ENCODE data around the gene ALX1.

Gene ALX1

DNA sequence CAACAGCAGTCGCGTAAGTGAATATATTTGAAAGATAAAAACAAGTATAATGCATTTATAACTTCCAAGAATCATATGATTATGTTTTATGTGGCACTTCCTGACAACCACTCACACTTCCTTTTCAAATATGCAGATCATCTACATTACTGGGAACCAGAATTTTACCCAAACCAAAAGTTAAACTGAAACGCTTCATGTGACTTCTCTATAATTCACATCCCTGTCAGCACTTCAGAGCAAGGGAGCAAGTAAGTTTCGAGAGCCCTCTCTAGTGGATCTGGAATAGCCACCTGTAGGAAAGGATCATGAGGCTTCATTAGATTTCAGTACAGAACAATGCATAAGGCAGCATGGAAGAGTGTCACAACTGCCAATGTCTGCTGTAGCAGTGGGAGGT is 13.7 kb upstream of the ALX1 start:
- TF ChIP-seq, protein P1, sequence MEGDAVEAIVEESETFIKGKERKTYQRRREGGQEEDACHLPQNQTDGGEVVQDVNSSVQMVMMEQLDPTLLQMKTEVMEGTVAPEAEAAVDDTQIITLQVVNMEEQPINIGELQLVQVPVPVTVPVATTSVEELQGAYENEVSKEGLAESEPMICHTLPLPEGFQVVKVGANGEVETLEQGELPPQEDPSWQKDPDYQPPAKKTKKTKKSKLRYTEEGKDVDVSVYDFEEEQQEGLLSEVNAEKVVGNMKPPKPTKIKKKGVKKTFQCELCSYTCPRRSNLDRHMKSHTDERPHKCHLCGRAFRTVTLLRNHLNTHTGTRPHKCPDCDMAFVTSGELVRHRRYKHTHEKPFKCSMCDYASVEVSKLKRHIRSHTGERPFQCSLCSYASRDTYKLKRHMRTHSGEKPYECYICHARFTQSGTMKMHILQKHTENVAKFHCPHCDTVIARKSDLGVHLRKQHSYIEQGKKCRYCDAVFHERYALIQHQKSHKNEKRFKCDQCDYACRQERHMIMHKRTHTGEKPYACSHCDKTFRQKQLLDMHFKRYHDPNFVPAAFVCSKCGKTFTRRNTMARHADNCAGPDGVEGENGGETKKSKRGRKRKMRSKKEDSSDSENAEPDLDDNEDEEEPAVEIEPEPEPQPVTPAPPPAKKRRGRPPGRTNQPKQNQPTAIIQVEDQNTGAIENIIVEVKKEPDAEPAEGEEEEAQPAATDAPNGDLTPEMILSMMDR (IDR thresholded peaks at IDR 0.05; ENCODE audit: insufficient read depth, low read depth, low read length, missing control alignments) = no peak
- DNase-seq (ENCODE audit: low read depth) = no peak
- no peak overlapping the region for H3K4me3 ChIP-seq (ENCODE audit: low read depth, low read length)

DNA sequence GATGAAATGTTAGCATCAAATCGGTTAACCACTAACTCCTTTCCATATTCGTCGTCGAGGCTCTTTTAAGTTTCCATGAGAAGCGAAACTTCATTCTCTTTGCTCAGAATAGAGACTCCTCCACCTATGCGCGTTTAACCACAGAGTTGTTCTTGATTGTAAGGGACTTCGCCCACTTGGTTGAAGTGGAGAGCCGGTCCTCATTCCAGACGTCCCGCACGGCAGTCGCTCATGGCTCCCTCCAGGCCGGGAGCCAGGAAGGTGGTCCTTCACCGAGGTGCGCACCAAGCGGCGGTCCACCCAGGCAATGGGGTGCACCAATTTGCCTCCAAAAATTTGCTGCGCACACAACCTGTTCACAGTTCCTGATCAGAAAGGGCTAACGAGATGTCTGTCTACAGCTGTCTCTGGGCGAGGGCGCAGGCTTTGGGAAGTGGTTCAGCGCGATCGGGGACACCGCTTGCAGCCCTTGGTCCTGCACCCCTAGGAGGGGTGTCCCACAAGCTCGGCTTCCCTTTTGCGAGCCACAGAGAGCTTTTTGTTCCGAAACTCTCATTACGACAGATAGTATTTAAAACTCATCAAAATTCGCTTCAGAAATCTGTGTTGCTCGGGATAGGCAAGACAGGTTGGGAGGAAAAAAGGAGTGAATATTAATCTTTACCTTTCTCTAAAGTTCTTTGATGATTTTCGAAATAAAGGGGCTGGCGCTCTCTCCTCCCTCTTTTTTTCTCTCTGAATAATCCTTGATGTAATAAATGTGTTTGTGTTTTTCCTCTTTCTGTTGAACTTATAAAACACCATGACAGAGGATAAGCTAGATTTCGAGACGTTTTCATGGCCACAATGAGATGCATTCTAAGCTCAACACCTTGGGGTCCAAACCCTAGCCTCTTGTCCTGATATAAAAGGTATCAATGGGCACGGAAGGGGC is 6.4 kb upstream of the ALX1 start:
- no peak for DNase-seq (ENCODE audit: low read depth)
- H3K4me3 ChIP-seq (ENCODE audit: low read depth, low read length) = no peak overlapping the region

GRCh38 chr12:85274315-85274651 is 5.7 kb upstream of the ALX1 start:
- H3K4me3 ChIP-seq (ENCODE audit: low read depth, low read length) = no peak overlapping the region
- TF ChIP-seq, protein P1 (IDR thresholded peaks at IDR 0.05; ENCODE audit: insufficient read depth, low read depth, low read length, missing control alignments) = no peak
- DNase-seq (ENCODE audit: low read depth) = no peak

More for the DNA sequence above, 6.4 kb upstream of the ALX1 start:
- TF ChIP-seq, protein P1 (IDR thresholded peaks at IDR 0.05; ENCODE audit: insufficient read depth, low read depth, low read length, missing control alignments) = no peak

DNA sequence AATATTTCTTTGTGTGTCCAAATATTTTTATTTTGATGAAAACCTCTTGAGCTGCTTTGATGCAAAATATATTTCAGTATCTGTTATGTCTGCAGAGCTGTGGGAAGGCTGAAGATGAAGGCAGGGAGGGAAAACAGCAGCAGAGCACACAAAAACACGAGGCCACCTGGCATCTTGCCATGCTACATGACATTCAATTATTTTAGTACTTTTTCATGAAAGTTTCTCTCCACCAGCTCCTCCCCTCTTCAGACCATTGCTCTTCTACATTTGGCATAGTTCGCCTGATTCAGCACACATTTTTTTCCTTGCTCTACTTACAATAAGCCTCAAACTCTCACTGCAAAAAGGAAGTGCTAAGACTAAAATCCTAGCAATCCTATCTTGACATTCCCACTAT is 4.6 kb upstream of the ALX1 start:
- H3K4me3 ChIP-seq (ENCODE audit: low read depth, low read length) = no peak overlapping the region
- DNase-seq (ENCODE audit: low read depth) = no peak
- TF ChIP-seq, protein P1 (IDR thresholded peaks at IDR 0.05; ENCODE audit: insufficient read depth, low read depth, low read length, missing control alignments) = no peak

DNA sequence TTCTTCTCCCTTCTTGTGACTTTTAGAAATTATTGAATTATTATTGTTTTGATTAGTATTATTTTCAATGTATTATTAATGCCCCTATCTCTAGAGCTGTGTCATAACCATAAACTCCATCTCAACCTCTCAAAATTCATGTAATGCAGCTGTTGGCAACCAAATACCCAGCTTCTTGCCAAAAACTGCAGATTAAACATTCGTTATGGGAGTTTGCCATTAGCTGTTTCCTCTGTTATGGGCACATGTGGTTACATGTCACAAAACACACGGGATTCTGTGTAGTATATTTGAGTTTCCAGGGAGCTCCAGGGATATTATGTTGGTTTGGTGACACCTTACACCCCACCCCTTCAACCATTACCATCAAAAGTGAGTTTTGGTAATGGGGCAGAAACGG is 2.8 kb upstream of the ALX1 start:
- no peak for DNase-seq (ENCODE audit: low read depth)
- TF ChIP-seq, protein P1 (IDR thresholded peaks at IDR 0.05; ENCODE audit: insufficient read depth, low read depth, low read length, missing control alignments) = no peak
- H3K4me3 ChIP-seq (ENCODE audit: low read depth, low read length) = no peak overlapping the region

GRCh38 chr12:85277900-85278597 is 2.0 kb upstream of the ALX1 start:
- TF ChIP-seq, protein P1 (IDR thresholded peaks at IDR 0.05; ENCODE audit: insufficient read depth, low read depth, low read length, missing control alignments) = no peak
- DNase-seq (ENCODE audit: low read depth) = no peak
- no peak overlapping the region for H3K4me3 ChIP-seq (ENCODE audit: low read depth, low read length)

Data from GM12865 (cell line).